ELR (cell line): ENCODE measurements around the gene PPP1R16B.
"Not testable (repeated sequence)": the region's sequence is repeated elsewhere in the genome, so short reads cannot be mapped to it uniquely, and the experiment has no call there.

Experiments used
- DNase-seq: peaks from one replicate; pipeline ENCODE4 v3.0.0-alpha.2; 2015; ENCODE audit warnings: low read depth

PPP1R16B gene

GRCh38 chr20:38935967-38936407 is 130.5 kb downstream of the PPP1R16B start:
- peak; percentile 42 for DNase-seq

GRCh38 chr20:38937000-38937399 is 131.5 kb downstream of the PPP1R16B start:
- DNase-seq: no peak

DNA sequence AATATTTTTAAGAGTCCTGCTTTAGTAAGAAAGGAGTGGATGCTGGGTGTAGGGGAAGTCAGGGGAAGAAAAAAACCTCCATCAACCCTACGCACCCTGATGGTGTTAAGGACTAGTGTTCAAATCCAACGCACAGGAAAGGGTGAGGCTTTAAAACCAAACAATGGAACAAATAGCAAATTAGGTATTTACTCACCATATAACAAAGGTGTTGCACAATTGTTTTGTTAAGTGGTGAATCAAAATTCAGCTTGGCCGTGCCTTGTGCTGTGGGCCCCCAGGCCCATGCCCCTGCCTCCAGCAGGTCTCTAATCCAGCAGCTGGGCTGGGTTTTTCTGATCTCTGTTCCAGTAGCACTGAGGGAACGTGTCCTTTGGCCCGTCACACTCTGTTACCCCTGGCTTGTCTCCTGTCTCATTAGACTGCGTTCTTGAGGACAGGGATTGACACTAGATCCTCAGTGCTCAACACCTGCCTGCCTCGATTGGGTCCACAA is 132.5 kb downstream of the PPP1R16B start:
- DNase-seq: no peak

GRCh38 chr20:38939686-38940085 is 134.2 kb downstream of the PPP1R16B start:
- no peak for DNase-seq

DNA sequence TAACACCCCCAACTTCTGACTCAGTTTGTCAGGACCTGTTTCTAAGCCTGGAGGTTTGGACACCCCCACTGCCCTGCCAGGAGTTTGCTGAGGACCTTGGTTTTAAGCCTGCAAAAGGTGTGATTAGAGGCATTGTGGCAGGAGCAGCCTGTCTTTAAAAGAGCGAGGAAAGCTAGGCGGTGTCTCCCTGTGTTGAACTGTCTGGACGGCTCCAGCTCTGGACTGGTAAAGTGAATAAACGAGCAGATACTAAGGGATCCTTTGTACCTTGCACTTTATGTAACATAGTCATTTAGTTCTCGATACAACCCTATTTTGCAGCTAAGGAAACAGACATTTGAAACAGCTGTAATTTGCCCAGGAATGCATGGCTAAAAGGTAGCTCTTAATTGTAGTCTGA is 135.1 kb downstream of the PPP1R16B start:
- no peak for DNase-seq

- no peak for DNase-seq
Observed at GRCh38 chr20:38941726-38942389, 136.4 kb downstream of the PPP1R16B start.

DNA sequence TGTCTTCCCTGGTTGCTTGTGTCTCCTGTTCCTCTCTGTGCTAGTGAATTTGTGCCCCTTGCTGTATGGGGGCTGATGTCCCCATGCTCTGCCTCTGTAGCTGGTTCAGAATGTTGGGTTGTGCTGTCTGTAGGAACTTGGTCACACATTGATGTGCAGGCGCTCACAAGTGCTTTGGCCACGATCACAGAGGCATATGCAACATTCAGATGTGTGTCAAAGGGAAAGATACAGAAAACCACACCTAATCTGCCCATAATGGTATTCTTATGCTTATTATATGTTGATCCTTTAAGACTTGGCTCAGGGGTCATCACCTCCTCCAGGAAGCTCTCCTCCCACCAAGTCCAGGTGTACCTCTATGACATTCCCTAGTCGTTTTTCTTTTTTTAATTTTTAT is 139.5 kb downstream of the PPP1R16B start:
- DNase-seq: no peak

- DNase-seq: no peak
Observed at GRCh38 chr20:38946836-38947235, 141.3 kb downstream of the PPP1R16B start.

DNA sequence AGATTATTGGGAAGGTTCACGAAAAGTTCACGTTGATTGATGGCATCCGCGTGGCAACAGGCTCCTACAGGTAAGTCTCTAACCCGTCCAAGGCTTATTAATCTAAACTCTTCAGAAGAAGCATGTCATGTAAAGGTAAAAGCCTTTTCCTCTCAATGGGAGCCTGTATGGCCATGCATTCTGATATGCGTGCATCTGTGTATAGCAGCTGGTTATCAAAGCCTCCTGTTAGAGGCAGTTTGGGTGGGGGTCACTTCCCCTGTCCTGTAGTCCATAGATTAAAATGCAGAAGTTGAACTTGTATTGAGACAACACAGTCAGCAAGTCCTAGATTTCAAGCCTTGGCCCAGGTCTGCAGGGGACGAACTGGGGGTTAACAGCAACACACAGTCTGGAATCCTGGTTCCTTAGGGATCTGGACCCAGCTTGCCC is 142.4 kb downstream of the PPP1R16B start:
- no peak for DNase-seq

DNA sequence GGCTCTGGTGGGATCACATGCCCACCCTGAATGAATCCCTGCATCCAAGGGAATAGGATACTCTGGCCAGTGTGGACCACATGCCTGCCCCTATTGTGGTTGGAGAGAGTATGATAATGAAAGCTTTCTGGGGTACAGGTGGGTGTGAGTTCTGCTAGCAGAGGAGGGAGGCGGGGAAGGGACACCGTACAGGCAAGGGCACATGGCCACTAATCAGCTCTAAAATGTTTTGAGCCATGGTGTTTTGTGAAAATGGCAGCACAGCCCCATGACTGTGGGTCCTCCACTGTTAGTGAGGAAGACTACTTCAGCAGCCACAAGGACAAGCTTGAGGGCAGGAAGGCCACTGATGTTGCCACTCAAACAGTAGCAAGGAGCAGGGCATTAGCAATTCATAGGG is 144.8 kb downstream of the PPP1R16B start:
- DNase-seq: no peak

GRCh38 chr20:38951611-38952010 is 146.1 kb downstream of the PPP1R16B start:
- no peak for DNase-seq

DNA sequence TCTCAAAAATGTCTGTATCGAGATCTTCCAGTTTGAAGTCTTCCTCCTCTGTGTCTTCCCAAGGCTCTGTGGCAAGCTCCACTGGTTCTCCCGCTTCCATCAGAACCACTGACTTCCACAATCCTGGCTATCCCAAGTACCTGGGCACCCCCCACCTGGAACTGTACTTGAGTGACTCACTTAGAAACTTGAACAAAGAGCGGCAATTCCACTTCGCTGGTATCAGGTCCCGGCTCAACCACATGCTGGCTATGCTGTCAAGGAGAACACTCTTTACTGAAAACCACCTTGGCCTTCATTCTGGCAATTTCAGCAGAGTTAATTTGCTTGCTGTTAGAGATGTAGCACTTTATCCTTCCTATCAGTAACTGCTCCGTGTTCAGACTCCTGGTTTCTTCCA is 146.7 kb downstream of the PPP1R16B start:
- no peak for DNase-seq

GRCh38 chr20:38953630-38954340 is 148.3 kb downstream of the PPP1R16B start:
- no peak for DNase-seq

DNA sequence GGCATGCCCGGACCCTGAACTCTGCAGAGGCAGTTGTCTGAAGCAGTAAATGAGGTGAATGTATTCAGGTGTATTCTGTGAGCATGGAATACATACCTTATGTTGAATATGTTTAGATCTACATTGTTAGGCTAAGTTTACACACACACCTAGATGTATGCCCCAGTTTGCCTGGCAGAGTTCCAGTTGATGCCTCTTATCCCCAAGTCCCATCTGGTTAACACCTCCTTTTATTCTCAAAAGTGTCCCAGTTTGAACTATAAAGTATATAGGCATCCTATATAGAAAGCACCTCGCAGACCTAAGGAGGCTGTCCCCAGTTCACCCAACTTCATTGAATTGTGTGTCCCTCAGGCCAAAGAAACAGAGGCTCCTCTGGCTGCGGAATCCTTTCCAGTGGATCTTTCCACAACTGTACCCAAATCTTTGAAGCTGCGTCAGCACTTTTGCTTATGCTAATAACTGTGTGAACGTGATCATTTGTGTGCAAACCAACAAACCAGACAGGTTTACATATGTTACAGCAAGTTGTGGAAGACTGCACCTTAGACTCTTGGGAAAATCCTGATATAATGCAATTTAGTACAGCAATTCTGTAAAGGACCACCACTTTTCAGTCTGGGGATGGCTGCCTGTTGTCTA is 151.9 kb downstream of the PPP1R16B start:
- no peak for DNase-seq

DNA sequence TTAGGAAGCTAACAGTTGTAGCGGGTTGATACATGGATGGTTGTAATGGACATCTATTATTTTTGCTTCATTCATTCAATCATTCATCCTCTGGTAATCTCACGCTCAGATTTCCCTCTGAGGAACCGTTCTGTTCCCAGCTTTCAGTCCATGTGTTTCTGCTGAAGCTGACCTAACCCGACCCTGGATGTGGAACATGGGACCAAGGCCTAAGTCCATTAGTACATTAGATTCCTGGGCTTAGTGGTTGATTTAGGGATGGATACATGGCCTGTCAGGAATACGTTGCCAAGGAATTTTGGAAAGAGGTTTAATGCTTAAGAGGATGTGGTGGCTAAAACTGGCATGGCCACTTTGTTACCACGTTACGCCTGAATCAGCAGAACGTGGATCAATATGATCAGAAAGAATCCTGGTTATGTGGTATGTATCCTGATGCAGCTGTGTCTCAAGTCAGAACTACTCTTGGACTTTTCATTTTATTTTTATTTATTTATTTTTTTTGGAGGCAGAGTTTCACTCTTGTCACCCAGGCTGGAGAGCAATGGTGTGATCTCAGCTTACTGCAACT is 152.5 kb downstream of the PPP1R16B start:
- DNase-seq: no peak

DNA sequence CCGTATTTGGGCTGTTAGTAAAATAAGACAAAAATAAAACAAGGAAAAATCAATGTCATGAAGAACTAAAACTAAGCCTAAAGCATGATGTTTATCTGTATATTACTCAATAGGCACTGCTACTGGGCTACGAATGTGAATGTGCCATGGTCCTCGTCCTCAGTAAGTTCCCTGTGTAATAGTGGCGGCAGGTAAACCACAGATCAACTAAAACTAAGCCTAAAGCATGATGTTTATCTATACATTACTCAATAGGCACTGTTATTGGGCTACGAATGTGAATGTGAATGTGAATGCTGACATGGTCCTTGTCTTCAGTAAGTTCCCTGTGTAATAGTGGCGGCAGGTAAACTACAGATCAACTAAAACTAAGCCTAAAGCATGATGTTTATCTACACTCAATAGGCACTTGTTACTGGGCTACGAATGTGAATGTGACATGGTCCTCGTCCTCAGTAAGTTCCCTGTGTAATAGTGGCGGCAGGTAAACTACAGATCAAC is 154.7 kb downstream of the PPP1R16B start:
- DNase-seq: not testable (repeated sequence)

DNA sequence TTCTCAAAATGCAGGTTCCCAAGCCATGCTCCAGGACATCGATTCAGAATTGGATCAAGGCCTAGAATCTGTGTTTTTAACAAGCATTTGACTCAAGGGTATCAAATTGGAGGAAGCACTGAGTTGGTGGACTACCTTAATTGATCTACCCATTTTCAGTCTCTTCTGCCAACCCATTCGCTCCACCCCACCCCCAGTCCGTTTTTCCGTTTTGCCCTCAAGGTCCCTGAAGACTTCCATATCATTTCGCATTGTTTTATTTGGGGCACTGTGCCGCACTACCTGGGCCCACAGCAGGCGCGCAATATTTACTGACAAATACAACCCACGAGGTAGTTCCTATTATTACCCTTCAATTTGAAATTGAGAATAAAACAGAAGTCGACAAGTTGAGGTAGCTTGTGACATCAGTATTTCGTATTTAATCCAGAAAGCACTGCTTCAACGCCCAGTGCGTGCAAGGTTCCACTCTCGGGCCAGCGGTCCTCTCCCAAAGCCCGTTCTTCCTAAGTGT is 156.1 kb downstream of the PPP1R16B start:
- peak; percentile 38 for DNase-seq

DNA sequence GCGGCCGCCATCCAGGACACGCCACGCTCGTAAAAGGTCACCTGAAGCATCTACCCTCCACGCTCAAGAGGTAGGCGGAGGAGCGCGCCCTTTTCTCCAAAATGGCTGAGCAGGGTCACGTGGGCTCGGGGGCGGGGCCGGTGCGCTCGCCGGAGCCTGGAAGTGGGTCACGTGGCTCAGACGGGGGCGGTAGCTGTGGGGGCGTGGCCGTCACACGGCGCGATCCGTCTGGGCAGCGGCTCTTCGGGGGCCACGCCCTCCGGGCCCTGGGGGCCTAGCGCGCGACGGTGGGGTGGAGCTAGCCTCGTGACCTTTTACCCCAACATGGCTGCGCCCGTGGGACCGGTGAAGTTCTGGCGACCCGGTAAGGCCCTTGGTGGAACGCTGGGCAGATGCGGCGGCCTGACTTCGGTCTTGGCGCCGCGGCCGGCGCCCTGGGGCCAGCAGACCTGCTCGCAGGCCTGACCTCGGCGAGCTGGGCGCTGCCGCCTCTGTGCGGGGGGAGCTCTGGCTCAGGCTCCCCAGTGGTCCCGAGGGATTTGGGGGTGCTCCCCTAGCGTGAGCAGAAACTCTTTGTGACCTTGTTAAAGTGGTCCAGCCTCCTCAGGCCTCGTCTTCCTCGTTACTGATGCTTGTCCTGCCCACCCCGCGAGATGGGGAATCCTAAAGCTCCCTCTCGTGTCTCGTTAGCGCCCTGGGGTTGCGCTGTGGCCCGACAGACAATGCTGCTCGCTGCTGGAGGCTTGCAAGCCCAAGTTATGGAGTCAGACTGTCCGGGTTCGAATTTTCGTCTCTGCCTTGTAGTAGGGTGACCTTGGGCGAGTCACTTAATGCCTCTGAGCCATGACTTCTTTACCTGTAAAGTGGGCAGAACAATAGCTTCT is 156.8 kb downstream of the PPP1R16B start, which contains the start of gene DHX35:
Gene DHX35, plus strand, starts transcription at position 301 of the 884 bp plus-strand sequence. Its CDS starts 24 bp downstream, at position 325.
- peak; percentile 99 for DNase-seq

- DNase-seq: peak; percentile 26
Observed at GRCh38 chr20:38962928-38963401, 157.5 kb downstream of the PPP1R16B start.

- DNase-seq: no peak
Observed at GRCh38 chr20:38963745-38964144, 158.2 kb downstream of the PPP1R16B start.

DNA sequence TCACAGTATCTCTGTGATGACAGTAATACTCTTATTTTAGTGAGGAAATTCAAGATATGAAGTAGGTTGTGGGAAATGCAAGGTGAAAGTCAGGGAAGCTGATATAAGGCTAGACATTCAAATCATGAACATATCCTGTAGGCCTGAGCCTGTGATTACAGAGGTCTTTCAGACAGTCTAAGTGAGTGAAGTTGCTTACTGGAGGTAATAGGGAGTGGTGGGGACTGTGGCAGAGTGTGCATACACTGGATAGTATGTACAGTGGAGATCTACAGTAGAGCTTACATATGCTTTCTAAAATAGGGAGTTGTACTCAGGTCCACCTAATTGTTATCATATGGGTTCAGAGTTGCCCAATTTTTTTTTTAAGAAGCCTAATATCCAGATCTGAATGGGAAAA is 159.8 kb downstream of the PPP1R16B start:
- DNase-seq: no peak
